Thyroid gland (tissue), 4 donors: ENCODE measurements around the gene RNGTT. TPM values are rescaled to one million over a fixed set of nuclear protein-coding genes. Genes with fewer than 3 reads are reported as not detected.

Source experiments
- DNase-seq, 2 donors: peaks; one replicate each; pipeline ENCODE4 v3.0.0-alpha.2; 2019
- H3K27ac ChIP-seq, 3 donors: fragments of 200-600 bp; sonication (generic); 1 replicate in 2 of 3; 2 replicates in 1 of 3; pipeline ENCODE4 v1.5.1; 2016 to 2019; ENCODE audit warnings: mild to moderate bottlenecking in 1 of 3, moderate library complexity in 1 of 3
- H3K27me3 ChIP-seq: fragments of 200-600 bp; sonication (generic); one replicate; pipeline ENCODE4 v1.5.1; 2019
- H3K36me3 ChIP-seq, 2 donors: fragments of 200-600 bp; sonication (generic); one replicate each; pipeline ENCODE4 v1.5.1; 2016 to 2019
- H3K4me1 ChIP-seq, 2 donors: fragments of 200-600 bp; sonication (generic); one replicate each; pipeline ENCODE4 v1.5.1; 2017 to 2019
- H3K4me3 ChIP-seq, 3 donors: fragments of 200-600 bp; sonication (generic); replicated peaks in 1 of 3; 1 replicate in 2 of 3; 2 replicates in 1 of 3; pipeline ENCODE4 v1.5.1; 2016; ENCODE audit warnings: mild to moderate bottlenecking in 1 of 3
- H3K9me3 ChIP-seq: fragments of 200-600 bp; sonication (generic); one replicate; pipeline ENCODE4 v1.5.1; 2017
- CTCF ChIP-seq, 6 experiments: fragments of 200-600 bp in 3 of 6; fragments of 450-650 bp in 3 of 6; sonication (generic) in 3 of 6; IDR thresholded peaks; one replicate each; pipeline ENCODE4 v1.5.1; 2016 to 2019; ENCODE audit warnings: antibody characterized with exemption in 6 of 6, mild to moderate bottlenecking in 2 of 6, inconsistent platforms in 1 of 6, moderate library complexity in 1 of 6
- POLR2A ChIP-seq, 2 donors: fragments of 450-650 bp; IDR thresholded peaks; one replicate each; pipeline ENCODE4 v1.6.1; 2017; ENCODE audit warnings: antibody characterized with exemption in 2 of 2, mild to moderate bottlenecking in 2 of 2, moderate library complexity in 1 of 2
- WGBS, 2 donors: methylation state at CpG; one replicate each; pipeline ENCODE4 v1.1.5; 2017; 5-methylcytosine and 5-hydroxymethylcytosine counted together
- intact Hi-C: fragments of 100-400 bp; cut with DNase I; formaldehyde crosslinking; loops from one replicate; pipeline ENCODE4 v1.15.1; 2023
- total RNA-seq, 4 donors: library from RNA; depleted of rRNA; stranded (reverse); fragments of >200 nt; gene quantifications; one replicate each; pipeline ENCODE4 v1.2.3, GENCODE V29; 2016

Gene RNGTT
- total RNA-seq, 4 donors from 2014 or later: 19.1 to 31.4 (median 24.8) TPM

- no peak for TF ChIP-seq POLR2A (IDR thresholded peaks at IDR 0.05)
- no peak for TF ChIP-seq CTCF (IDR thresholded peaks at IDR 0.05)
- no peaks in the 10 kb centered on the region for H3K27me3 ChIP-seq
- no peak overlapping the region for H3K4me3 ChIP-seq
- no peaks in the 10 kb centered on the region for H3K9me3 ChIP-seq
- no peaks in the 10 kb centered on the region for H3K36me3 ChIP-seq
- no peak overlapping the region for H3K27ac ChIP-seq
- DNase-seq: no peak
- peaks cover 0 to 8% of the 10 kb centered on the region in 2 donors for H3K4me1 ChIP-seq
- intact Hi-C loops: no loop called here
- WGBS, 2 donors: 91 to 95% methylated on average over 5 of the region's 5 CpGs
Observed at GRCh38 chr6:88666901-88667300, 296.5 kb downstream of the RNGTT start.

GRCh38 chr6:88665131-88665530 lies 298.3 kb downstream of the RNGTT start:
- intact Hi-C loops: no loop called here
- peak; percentile 37 to 56 for DNase-seq
- H3K27ac ChIP-seq: no peak overlapping the region
- H3K27me3 ChIP-seq: no peaks in the 10 kb centered on the region
- 60 to 92% methylated on average over 1 to 4 of the region's 4 CpGs for WGBS, 2 donors
- no peaks in the 10 kb centered on the region for H3K36me3 ChIP-seq
- no peaks in the 10 kb centered on the region for H3K9me3 ChIP-seq
- no peak overlapping the region for H3K4me3 ChIP-seq
- no peak for TF ChIP-seq POLR2A (IDR thresholded peaks at IDR 0.05)
- TF ChIP-seq CTCF (IDR thresholded peaks at IDR 0.05): no peak
- peaks cover 0 to 8% of the 10 kb centered on the region in 2 donors for H3K4me1 ChIP-seq

GRCh38 chr6:88663801-88664200 lies 299.6 kb downstream of the RNGTT start:
- Histone ChIP-seq H3K4me3 (no peak overlapping the region), H3K9me3 (no peaks in the 10 kb centered on the region)
- intact Hi-C loops: no loop called here

GRCh38 chr6:88662653-88663174 lies 300.7 kb downstream of the RNGTT start:
- H3K4me3 ChIP-seq: no peak overlapping the region
- WGBS, 2 donors: 94 to 98% methylated on average over 12 of the region's 12 CpGs
- intact Hi-C loops: no loop called here
- peaks cover 0 to 8% of the 10 kb centered on the region in 2 donors for H3K4me1 ChIP-seq
- no peaks in the 10 kb centered on the region for H3K36me3 ChIP-seq
- no peak for DNase-seq
- TF ChIP-seq POLR2A (IDR thresholded peaks at IDR 0.05): no peak
- TF ChIP-seq CTCF (IDR thresholded peaks at IDR 0.05): no peak
- H3K9me3 ChIP-seq: no peaks in the 10 kb centered on the region
- no peaks in the 10 kb centered on the region for H3K27me3 ChIP-seq
- no peak overlapping the region for H3K27ac ChIP-seq

More at GRCh38 chr6:88663801-88664200, 299.6 kb downstream of the RNGTT start:
- H3K36me3 ChIP-seq: no peaks in the 10 kb centered on the region
- WGBS, 2 donors: 50 to 59% methylated on average over 5 of the region's 5 CpGs
- DNase-seq: peak; percentile 65 to 80
- peaks cover 0 to 8% of the 10 kb centered on the region in 2 donors for H3K4me1 ChIP-seq
- H3K27ac ChIP-seq: no peak overlapping the region
- TF ChIP-seq CTCF (IDR thresholded peaks at IDR 0.05) (no peak), POLR2A (IDR thresholded peaks at IDR 0.05) (no peak)
- H3K27me3 ChIP-seq: no peaks in the 10 kb centered on the region

- 79 to 87% methylated on average over 5 of the region's 5 CpGs for WGBS, 2 donors
- Histone ChIP-seq H3K27me3 (no peaks in the 10 kb centered on the region), H3K9me3 (no peaks in the 10 kb centered on the region), H3K4me3 (no peak overlapping the region), H3K4me1 (peaks cover 0 to 8% of the 10 kb centered on the region in 2 donors), H3K36me3 (no peaks in the 10 kb centered on the region), H3K27ac (no peak overlapping the region)
- intact Hi-C loops: no loop called here
- DNase-seq: no peak
- TF ChIP-seq POLR2A (IDR thresholded peaks at IDR 0.05) (no peak), CTCF (IDR thresholded peaks at IDR 0.05) (no peak)
Observed at GRCh38 chr6:88662163-88662580, 301.2 kb downstream of the RNGTT start.
